SK-N-SH (cell line): ENCODE measurements around the gene CCDC192. TPM values are rescaled to one million over a fixed set of nuclear protein-coding genes. Genes with fewer than 3 reads are reported as not detected.

ENCODE experiments used
- CTCF ChIA-PET: fragments of 300-600, 350-600 bp; formaldehyde crosslinking; extraction: SDS; loops from one replicate; lab custom pipeline; 2021; lab: Yijun Ruan, JAX
- POLR2A ChIA-PET: fragments of 350-600 bp; sonication (Branson Sonifier 250); formaldehyde crosslinking; extraction: SDS; loops from one replicate; lab custom pipeline; 2020; ENCODE audit warnings: antibody characterized with exemption, inconsistent platforms; lab: Yijun Ruan, JAX
- DNase-seq: peaks from one replicate; pipeline ENCODE4 v3.0.0; 2012
- H2AFZ ChIP-seq: fragments of 200-600 bp; sonication (generic); 2 replicates; pipeline ENCODE4 v1.8.1; 2016; ENCODE audit warnings: antibody characterized with exemption, mild to moderate bottlenecking, low read depth
- H3F3A ChIP-seq: fragments of 200-600 bp; sonication (generic); replicated peaks from 2 replicates; pipeline ENCODE3; 2016; ENCODE audit warnings: antibody characterized with exemption, mild to moderate bottlenecking; ENCODE audit not compliant: insufficient read depth
- H3K27ac ChIP-seq, 2 experiments: fragments of 200-500 bp in 1 of 2; fragments of 200-600 bp in 1 of 2; sonication (Bioruptor generic) in 1 of 2; sonication (generic), shearing (Covaris generic) in 1 of 2; 2 replicates each; pipeline versions ENCODE4 v1.5.1 to v1.6.1; 2014 to 2016; ENCODE audit warnings: low read depth in 2 of 2, inconsistent platforms in 1 of 2, low read length in 1 of 2, mild to moderate bottlenecking in 1 of 2, mixed read lengths in 1 of 2
- H3K27me3 ChIP-seq: fragments of 200-600 bp; sonication (generic), shearing (Covaris generic); 2 replicates; pipeline ENCODE4 v1.6.1; 2016; ENCODE audit warnings: mixed run types; ENCODE audit not compliant: insufficient read depth
- H3K36me3 ChIP-seq, 2 experiments: fragments of 200-500 bp in 1 of 2; fragments of 200-600 bp in 1 of 2; sonication (Bioruptor generic) in 1 of 2; sonication (generic) in 1 of 2; replicated peaks in 1 of 2; 2 replicates each; pipeline versions ENCODE3 to v1.5.1; 2014 to 2016; ENCODE audit warnings: low read length in 1 of 2, mild to moderate bottlenecking in 1 of 2; ENCODE audit not compliant: insufficient read depth in 2 of 2, control insufficient read depth in 1 of 2
- H3K4me1 ChIP-seq, 2 experiments: fragments of 200-500 bp in 1 of 2; fragments of 200-600 bp in 1 of 2; sonication (Bioruptor generic) in 1 of 2; sonication (generic), shearing (Covaris generic) in 1 of 2; 2 replicates each; pipeline versions ENCODE4 v1.5.1 to v1.6.1; 2014 to 2016; ENCODE audit warnings: low read depth in 1 of 2, low read length in 1 of 2, mixed run types in 1 of 2; ENCODE audit not compliant: insufficient read depth in 2 of 2, control insufficient read depth in 1 of 2
- H3K4me2 ChIP-seq: fragments of 200-600 bp; sonication (generic), shearing (Covaris generic); 2 replicates; pipeline ENCODE4 v1.6.1; 2017; ENCODE audit warnings: mixed run types
- H3K4me3 ChIP-seq, 2 experiments: fragments of 200-500 bp in 1 of 2; fragments of 200-600 bp in 1 of 2; sonication (Bioruptor generic) in 1 of 2; sonication (generic), shearing (Covaris generic) in 1 of 2; 2 replicates each; pipeline versions ENCODE4 v1.5.1 to v1.8.1; 2014 to 2016; ENCODE audit warnings: low read depth in 2 of 2, inconsistent platforms in 1 of 2, low read length in 1 of 2, mild to moderate bottlenecking in 1 of 2, mixed read lengths in 1 of 2, moderate library complexity in 1 of 2
- H3K79me2 ChIP-seq: fragments of 200-600 bp; sonication (generic); 2 replicates; pipeline ENCODE4 v1.8.1; 2017; ENCODE audit warnings: mild to moderate bottlenecking; ENCODE audit not compliant: insufficient read depth
- H3K9ac ChIP-seq: fragments of 200-600 bp; sonication (generic); 2 replicates; pipeline ENCODE4 v1.6.1; 2017; ENCODE audit warnings: mixed run types
- H3K9me2 ChIP-seq: fragments of 200-600 bp; sonication (generic); 2 replicates; pipeline ENCODE4 v1.6.1; 2017; ENCODE audit warnings: mixed run types
- H3K9me3 ChIP-seq: fragments of 200-600 bp; sonication (generic); 2 replicates; pipeline ENCODE4 v1.6.1; 2017; ENCODE audit warnings: mixed run types, mild to moderate bottlenecking, moderate library complexity
- H4K20me1 ChIP-seq: fragments of 200-600 bp; sonication (generic); 2 replicates; pipeline ENCODE4 v1.6.1; 2017; ENCODE audit warnings: mild to moderate bottlenecking, mixed run types; ENCODE audit not compliant: insufficient read depth
- CHD2 ChIP-seq: fragments of 150-350 bp; IDR thresholded peaks from 2 replicates; pipeline ENCODE4 v1.6.1; 2018; ENCODE audit warnings: low read length; ENCODE audit not compliant: partially characterized antibody
- ELF1 ChIP-seq: IDR thresholded peaks from 2 replicates; pipeline ENCODE4 v1.4.0; 2012
- FOSL2 ChIP-seq: IDR thresholded peaks from 2 replicates; pipeline ENCODE4 v1.4.0; 2012; ENCODE audit warnings: low read depth, mild to moderate bottlenecking, moderate library complexity, borderline replicate concordance
- FOXM1 ChIP-seq: IDR thresholded peaks from 2 replicates; pipeline ENCODE4 v1.4.0; 2012; ENCODE audit warnings: low read depth, mild to moderate bottlenecking
- GABPA ChIP-seq: IDR thresholded peaks from 2 replicates; pipeline ENCODE4 v1.4.0; 2012; ENCODE audit warnings: low read depth, mild to moderate bottlenecking
- GATA2 ChIP-seq: sonication (generic); formaldehyde crosslinking; IDR thresholded peaks from 2 replicates; pipeline ENCODE4 v1.5.0; 2020; ENCODE audit warnings: mild to moderate bottlenecking, missing genetic modification reagents
- JUND ChIP-seq: IDR thresholded peaks from 2 replicates; pipeline ENCODE4 v1.4.0; 2012
- MEF2A ChIP-seq: IDR thresholded peaks from 2 replicates; pipeline ENCODE4 v1.4.0; 2012; ENCODE audit warnings: low read depth, borderline replicate concordance
- NRF1 ChIP-seq: IDR thresholded peaks from 2 replicates; pipeline ENCODE4 v1.6.1; 2012; ENCODE audit warnings: low read depth, mild to moderate bottlenecking, low read length
- RAD21 ChIP-seq: IDR thresholded peaks from 2 replicates; pipeline ENCODE4 v1.6.1; 2012; ENCODE audit warnings: mild to moderate bottlenecking, low read length
- RCOR1 ChIP-seq: fragments of 150-350 bp; IDR thresholded peaks from 2 replicates; pipeline ENCODE4 v1.6.1; 2017; ENCODE audit warnings: antibody characterized with exemption, low read length
- RFX5 ChIP-seq: IDR thresholded peaks from 2 replicates; pipeline ENCODE4 v1.6.1; 2012; ENCODE audit warnings: mild to moderate bottlenecking, improper control_type of control experiment, low read length
- SIN3A ChIP-seq: IDR thresholded peaks from 2 replicates; pipeline ENCODE4 v1.6.1; 2012; ENCODE audit warnings: low read depth, mild to moderate bottlenecking, low read length, moderate library complexity, borderline replicate concordance
- TAF1 ChIP-seq: IDR thresholded peaks from 2 replicates; pipeline ENCODE4 v1.6.1; 2012; ENCODE audit warnings: low read depth, mild to moderate bottlenecking, low read length, moderate library complexity, borderline replicate concordance
- TEAD4 ChIP-seq: IDR thresholded peaks from 2 replicates; pipeline ENCODE4 v1.4.0; 2012; ENCODE audit warnings: mild to moderate bottlenecking, borderline replicate concordance; ENCODE audit not compliant: insufficient read depth
- polyA plus RNA-seq, 3 experiments: library from polyadenylated mRNA; depleted of rRNA; stranded (reverse); fragments of >200 nt; gene quantifications; 2 replicates each; pipeline ENCODE4 v1.2.3, GENCODE V29; 2012
- TF ChIP-seq, protein P1 (sequence below): IDR thresholded peaks from 2 replicates; pipeline ENCODE4 v1.6.1; 2012; ENCODE audit warnings: mild to moderate bottlenecking, low read depth, low read length, moderate library complexity
- TF ChIP-seq, protein P2 (sequence below): IDR thresholded peaks from 2 replicates; pipeline ENCODE4; 2012
- TF ChIP-seq, protein P3 (sequence below): IDR thresholded peaks from 2 replicates; pipeline ENCODE4 v1.4.0; 2012; ENCODE audit warnings: low read depth, borderline replicate concordance
- TF ChIP-seq, protein P4 (sequence below): fragments of 200-600 bp; sonication (generic); IDR thresholded peaks from 2 replicates; pipeline ENCODE4 v1.6.1; 2017; ENCODE audit warnings: antibody characterized with exemption, mild to moderate bottlenecking, moderate library complexity
- TF ChIP-seq, protein P5 (sequence below): fragments of 150-350 bp; IDR thresholded peaks from 2 replicates; pipeline ENCODE4 v1.6.1; 2016; ENCODE audit warnings: mild to moderate bottlenecking, low read depth, low read length

Gene CCDC192
- polyA plus RNA-seq, 1 of the 3 experiments (the other 2 are of a cell fraction): not detected

DNA sequence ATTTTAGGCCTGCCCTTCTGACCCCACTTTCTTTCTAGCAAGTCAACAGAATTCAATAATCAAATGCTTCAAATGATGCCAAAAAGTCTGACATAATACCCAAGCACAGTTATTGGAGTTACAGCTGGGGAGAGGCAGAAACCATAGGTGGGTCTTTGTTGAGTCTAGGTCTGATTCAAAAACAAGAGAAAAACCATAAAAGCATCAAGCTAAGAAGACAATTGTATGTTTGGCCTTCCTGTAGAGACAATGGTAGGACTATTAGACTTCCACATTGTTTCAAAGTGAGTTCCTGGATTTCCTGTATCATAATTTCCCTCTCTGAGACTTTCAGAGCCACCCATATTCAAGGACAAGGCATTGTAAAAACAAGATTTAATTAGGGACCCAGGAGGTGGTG lies 16.8 kb upstream of the CCDC192 start:
- ChIA-PET CTCF (no interaction called here), POLR2A (no interaction called here)
- Histone ChIP-seq H2AFZ (no peak overlapping the region), H3K9me3 (no peaks in the 10 kb centered on the region), H3K4me2 (no peak overlapping the region), H3K4me3 (no peak overlapping the region), H3K9me2 (no peaks in the 10 kb centered on the region), H3K79me2 (no peaks in the 10 kb centered on the region), H4K20me1 (no peaks in the 10 kb centered on the region), H3K27me3 (no peaks in the 10 kb centered on the region), H3F3A (no peaks in the 10 kb centered on the region)
- no peak for DNase-seq
- TF ChIP-seq RFX5 (no peak), TEAD4 (no peak), ELF1 (no peak), JUND (no peak), FOXM1 (no peak), RCOR1 (no peak), SIN3A (no peak), MEF2A (no peak), TAF1 (no peak), RAD21 (no peak), GATA2 (CRISPR knock-in tag) (no peak), GABPA (no peak), CHD2 (no peak), NRF1 (no peak), FOSL2 (no peak)
- TF ChIP-seq, protein P1, sequence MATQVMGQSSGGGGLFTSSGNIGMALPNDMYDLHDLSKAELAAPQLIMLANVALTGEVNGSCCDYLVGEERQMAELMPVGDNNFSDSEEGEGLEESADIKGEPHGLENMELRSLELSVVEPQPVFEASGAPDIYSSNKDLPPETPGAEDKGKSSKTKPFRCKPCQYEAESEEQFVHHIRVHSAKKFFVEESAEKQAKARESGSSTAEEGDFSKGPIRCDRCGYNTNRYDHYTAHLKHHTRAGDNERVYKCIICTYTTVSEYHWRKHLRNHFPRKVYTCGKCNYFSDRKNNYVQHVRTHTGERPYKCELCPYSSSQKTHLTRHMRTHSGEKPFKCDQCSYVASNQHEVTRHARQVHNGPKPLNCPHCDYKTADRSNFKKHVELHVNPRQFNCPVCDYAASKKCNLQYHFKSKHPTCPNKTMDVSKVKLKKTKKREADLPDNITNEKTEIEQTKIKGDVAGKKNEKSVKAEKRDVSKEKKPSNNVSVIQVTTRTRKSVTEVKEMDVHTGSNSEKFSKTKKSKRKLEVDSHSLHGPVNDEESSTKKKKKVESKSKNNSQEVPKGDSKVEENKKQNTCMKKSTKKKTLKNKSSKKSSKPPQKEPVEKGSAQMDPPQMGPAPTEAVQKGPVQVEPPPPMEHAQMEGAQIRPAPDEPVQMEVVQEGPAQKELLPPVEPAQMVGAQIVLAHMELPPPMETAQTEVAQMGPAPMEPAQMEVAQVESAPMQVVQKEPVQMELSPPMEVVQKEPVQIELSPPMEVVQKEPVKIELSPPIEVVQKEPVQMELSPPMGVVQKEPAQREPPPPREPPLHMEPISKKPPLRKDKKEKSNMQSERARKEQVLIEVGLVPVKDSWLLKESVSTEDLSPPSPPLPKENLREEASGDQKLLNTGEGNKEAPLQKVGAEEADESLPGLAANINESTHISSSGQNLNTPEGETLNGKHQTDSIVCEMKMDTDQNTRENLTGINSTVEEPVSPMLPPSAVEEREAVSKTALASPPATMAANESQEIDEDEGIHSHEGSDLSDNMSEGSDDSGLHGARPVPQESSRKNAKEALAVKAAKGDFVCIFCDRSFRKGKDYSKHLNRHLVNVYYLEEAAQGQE: no peak
- TF ChIP-seq, protein P2, sequence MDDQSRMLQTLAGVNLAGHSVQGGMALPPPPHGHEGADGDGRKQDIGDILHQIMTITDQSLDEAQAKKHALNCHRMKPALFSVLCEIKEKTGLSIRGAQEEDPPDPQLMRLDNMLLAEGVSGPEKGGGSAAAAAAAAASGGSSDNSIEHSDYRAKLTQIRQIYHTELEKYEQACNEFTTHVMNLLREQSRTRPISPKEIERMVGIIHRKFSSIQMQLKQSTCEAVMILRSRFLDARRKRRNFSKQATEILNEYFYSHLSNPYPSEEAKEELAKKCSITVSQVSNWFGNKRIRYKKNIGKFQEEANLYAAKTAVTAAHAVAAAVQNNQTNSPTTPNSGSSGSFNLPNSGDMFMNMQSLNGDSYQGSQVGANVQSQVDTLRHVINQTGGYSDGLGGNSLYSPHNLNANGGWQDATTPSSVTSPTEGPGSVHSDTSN: no peak
- TF ChIP-seq, protein P3, sequence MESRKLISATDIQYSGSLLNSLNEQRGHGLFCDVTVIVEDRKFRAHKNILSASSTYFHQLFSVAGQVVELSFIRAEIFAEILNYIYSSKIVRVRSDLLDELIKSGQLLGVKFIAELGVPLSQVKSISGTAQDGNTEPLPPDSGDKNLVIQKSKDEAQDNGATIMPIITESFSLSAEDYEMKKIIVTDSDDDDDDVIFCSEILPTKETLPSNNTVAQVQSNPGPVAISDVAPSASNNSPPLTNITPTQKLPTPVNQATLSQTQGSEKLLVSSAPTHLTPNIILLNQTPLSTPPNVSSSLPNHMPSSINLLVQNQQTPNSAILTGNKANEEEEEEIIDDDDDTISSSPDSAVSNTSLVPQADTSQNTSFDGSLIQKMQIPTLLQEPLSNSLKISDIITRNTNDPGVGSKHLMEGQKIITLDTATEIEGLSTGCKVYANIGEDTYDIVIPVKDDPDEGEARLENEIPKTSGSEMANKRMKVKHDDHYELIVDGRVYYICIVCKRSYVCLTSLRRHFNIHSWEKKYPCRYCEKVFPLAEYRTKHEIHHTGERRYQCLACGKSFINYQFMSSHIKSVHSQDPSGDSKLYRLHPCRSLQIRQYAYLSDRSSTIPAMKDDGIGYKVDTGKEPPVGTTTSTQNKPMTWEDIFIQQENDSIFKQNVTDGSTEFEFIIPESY: no peak
- TF ChIP-seq, protein P4, sequence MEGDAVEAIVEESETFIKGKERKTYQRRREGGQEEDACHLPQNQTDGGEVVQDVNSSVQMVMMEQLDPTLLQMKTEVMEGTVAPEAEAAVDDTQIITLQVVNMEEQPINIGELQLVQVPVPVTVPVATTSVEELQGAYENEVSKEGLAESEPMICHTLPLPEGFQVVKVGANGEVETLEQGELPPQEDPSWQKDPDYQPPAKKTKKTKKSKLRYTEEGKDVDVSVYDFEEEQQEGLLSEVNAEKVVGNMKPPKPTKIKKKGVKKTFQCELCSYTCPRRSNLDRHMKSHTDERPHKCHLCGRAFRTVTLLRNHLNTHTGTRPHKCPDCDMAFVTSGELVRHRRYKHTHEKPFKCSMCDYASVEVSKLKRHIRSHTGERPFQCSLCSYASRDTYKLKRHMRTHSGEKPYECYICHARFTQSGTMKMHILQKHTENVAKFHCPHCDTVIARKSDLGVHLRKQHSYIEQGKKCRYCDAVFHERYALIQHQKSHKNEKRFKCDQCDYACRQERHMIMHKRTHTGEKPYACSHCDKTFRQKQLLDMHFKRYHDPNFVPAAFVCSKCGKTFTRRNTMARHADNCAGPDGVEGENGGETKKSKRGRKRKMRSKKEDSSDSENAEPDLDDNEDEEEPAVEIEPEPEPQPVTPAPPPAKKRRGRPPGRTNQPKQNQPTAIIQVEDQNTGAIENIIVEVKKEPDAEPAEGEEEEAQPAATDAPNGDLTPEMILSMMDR: no peak
- TF ChIP-seq, protein P5, sequence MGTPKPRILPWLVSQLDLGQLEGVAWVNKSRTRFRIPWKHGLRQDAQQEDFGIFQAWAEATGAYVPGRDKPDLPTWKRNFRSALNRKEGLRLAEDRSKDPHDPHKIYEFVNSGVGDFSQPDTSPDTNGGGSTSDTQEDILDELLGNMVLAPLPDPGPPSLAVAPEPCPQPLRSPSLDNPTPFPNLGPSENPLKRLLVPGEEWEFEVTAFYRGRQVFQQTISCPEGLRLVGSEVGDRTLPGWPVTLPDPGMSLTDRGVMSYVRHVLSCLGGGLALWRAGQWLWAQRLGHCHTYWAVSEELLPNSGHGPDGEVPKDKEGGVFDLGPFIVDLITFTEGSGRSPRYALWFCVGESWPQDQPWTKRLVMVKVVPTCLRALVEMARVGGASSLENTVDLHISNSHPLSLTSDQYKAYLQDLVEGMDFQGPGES: no peak
- TF ChIP-seq, all 33 proteins: peak for 0
- no peaks in the 10 kb centered on the region for H3K4me1 ChIP-seq
- no peaks in the 10 kb centered on the region for H3K36me3 ChIP-seq
- H3K9ac ChIP-seq: no peak overlapping the region
- H3K27ac ChIP-seq: no peak overlapping the region
